HepG2 (cell line): ENCODE measurements around the gene NIN. TPM values are rescaled to one million over a fixed set of nuclear protein-coding genes. Genes with fewer than 3 reads are reported as not detected.

Source experiments
- ERF ChIP-seq: IDR thresholded peaks from 2 replicates; pipeline ENCODE4 v1.6.1; 2018; ENCODE audit warnings: missing biosample characterization, missing genetic modification reagents
- FOSL1 ChIP-seq: sonication (generic); formaldehyde crosslinking; IDR thresholded peaks from 2 replicates; pipeline ENCODE4 v1.9.0; 2021; ENCODE audit warnings: missing genetic modification reagents, borderline replicate concordance
- HDAC1 ChIP-seq: sonication (generic); formaldehyde crosslinking; IDR thresholded peaks from 2 replicates; pipeline ENCODE4 v1.5.1; 2020; ENCODE audit warnings: mild to moderate bottlenecking, missing genetic modification reagents
- NFE2L1 ChIP-seq: sonication (generic); formaldehyde crosslinking; IDR thresholded peaks from 2 replicates; pipeline ENCODE4 v1.4.0; 2020; ENCODE audit warnings: missing genetic modification reagents, mild to moderate bottlenecking, borderline replicate concordance
- RBM22 ChIP-seq: fragments of 200-400 bp; formaldehyde crosslinking; optimal IDR thresholded peaks from 2 replicates; pipeline ENCODE3; 2017; ENCODE audit warnings: mild to moderate bottlenecking, low read length, moderate library complexity
- ZKSCAN1 ChIP-seq: fragments of 150-350 bp; IDR thresholded peaks from 2 replicates; pipeline ENCODE4 v1.6.1; 2014; ENCODE audit warnings: low read length
- ZNF136 ChIP-seq: sonication (generic); formaldehyde crosslinking; IDR thresholded peaks from 2 replicates; pipeline ENCODE4 v1.8.1; 2022; ENCODE audit warnings: low read depth, mild to moderate bottlenecking, moderate library complexity, missing genetic modification reagents
- ZNF232 ChIP-seq: sonication (generic); formaldehyde crosslinking; IDR thresholded peaks from 2 replicates; pipeline ENCODE4 v1.4.0; 2020; ENCODE audit warnings: missing genetic modification reagents, borderline replicate concordance
- ZNF253 ChIP-seq: sonication (generic); formaldehyde crosslinking; IDR thresholded peaks from 2 replicates; pipeline ENCODE4 v1.8.0; 2022; ENCODE audit warnings: mild to moderate bottlenecking, missing genetic modification reagents, borderline replicate concordance
- ZNF337 ChIP-seq: sonication (generic); formaldehyde crosslinking; IDR thresholded peaks from 2 replicates; pipeline ENCODE4 v1.5.1; 2020; ENCODE audit warnings: missing genetic modification reagents, low read depth, mild to moderate bottlenecking, borderline replicate concordance
- ZNF34 ChIP-seq: sonication (generic); formaldehyde crosslinking; IDR thresholded peaks from 2 replicates; pipeline ENCODE4 v1.4.0; 2020; ENCODE audit warnings: mild to moderate bottlenecking, missing genetic modification reagents, borderline replicate concordance
- ZNF350 ChIP-seq: sonication (generic); formaldehyde crosslinking; IDR thresholded peaks from 2 replicates; pipeline ENCODE4 v1.4.0; 2020; ENCODE audit warnings: mild to moderate bottlenecking, low read depth, missing genetic modification reagents, borderline replicate concordance
- ZNF746 ChIP-seq: sonication (generic); formaldehyde crosslinking; IDR thresholded peaks from 2 replicates; pipeline ENCODE4 v1.8.0; 2022; ENCODE audit warnings: mild to moderate bottlenecking, missing genetic modification reagents
- polyA plus RNA-seq, 8 experiments: library from polyadenylated mRNA; depleted of rRNA in 3 of 8; stranded (reverse) in 7 of 8; unstranded in 1 of 8; fragments of >200 nt; fragmentation: Illumina TruSeq in 4 of 8; extraction: Trizol in 4 of 8; gene quantifications; 2 replicates each; pipeline versions ENCODE4 v1.2.1 to v1.2.3, GENCODE V29; 2011 to 2016; ENCODE audit warnings: low read depth in 4 of 8, missing spikeins in 1 of 8, mixed read lengths in 1 of 8; ENCODE audit not compliant: insufficient read depth in 1 of 8
- total RNA-seq, 5 experiments: library from RNA; depleted of rRNA; stranded (reverse); fragments of >200 nt; fragmentation: Illumina TruSeq; extraction: Trizol; gene quantifications; 2 replicates each; pipeline ENCODE4 v1.2.3, GENCODE V29; 2016; ENCODE audit warnings: low read depth in 1 of 5
- TF ChIP-seq, protein P1 (sequence below): sonication (generic); formaldehyde crosslinking; IDR thresholded peaks from 2 replicates; pipeline ENCODE4 v1.5.0; 2020; ENCODE audit warnings: mild to moderate bottlenecking, missing genetic modification reagents
- TF ChIP-seq, protein P2 (sequence below): sonication (generic); formaldehyde crosslinking; IDR thresholded peaks from 2 replicates; pipeline ENCODE4 v1.4.0; 2020; ENCODE audit warnings: mild to moderate bottlenecking, missing genetic modification reagents
- TF ChIP-seq, protein P3 (sequence below): sonication (generic); formaldehyde crosslinking; IDR thresholded peaks from 2 replicates; pipeline ENCODE4 v1.4.0; 2020; ENCODE audit warnings: missing genetic modification reagents
- TF ChIP-seq, protein P4 (sequence below): sonication (generic); formaldehyde crosslinking; IDR thresholded peaks from 2 replicates; pipeline ENCODE4 v1.8.0; 2022; ENCODE audit warnings: missing genetic modification reagents, mild to moderate bottlenecking, moderate library complexity, borderline replicate concordance
- TF ChIP-seq, protein P5 (sequence below): sonication (generic); formaldehyde crosslinking; conservative IDR thresholded peaks from 2 replicates; pipeline ENCODE4 v1.8.0; 2022; ENCODE audit warnings: low read depth, missing genetic modification reagents

NIN gene
- total and polyA plus RNA-seq, 2 of the 13 experiments (the other 11 are each of a cell fraction or from before 2014, with no cell fraction given): 2.8 to 9.7 TPM

DNA sequence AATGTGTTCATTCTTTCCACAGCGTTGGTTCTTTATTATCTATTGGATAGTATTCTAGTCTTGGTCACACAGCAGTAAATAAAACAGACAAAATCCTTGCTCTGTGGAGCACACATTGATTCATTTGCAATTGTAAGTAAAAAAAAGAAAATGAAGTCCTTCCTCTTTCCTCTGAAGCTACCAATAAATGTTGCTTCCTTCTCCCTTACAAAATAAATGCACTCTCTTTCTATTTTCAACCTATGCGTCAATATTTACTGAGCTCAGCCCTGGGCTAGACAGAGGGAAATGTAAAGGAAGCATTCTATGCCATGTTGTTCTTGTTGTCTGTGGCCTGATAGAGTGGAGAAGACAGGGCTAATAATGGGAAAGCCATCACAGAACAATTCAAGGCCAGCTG, 43.8 kb upstream of the NIN start (continued):
- TF ChIP-seq, protein P1, sequence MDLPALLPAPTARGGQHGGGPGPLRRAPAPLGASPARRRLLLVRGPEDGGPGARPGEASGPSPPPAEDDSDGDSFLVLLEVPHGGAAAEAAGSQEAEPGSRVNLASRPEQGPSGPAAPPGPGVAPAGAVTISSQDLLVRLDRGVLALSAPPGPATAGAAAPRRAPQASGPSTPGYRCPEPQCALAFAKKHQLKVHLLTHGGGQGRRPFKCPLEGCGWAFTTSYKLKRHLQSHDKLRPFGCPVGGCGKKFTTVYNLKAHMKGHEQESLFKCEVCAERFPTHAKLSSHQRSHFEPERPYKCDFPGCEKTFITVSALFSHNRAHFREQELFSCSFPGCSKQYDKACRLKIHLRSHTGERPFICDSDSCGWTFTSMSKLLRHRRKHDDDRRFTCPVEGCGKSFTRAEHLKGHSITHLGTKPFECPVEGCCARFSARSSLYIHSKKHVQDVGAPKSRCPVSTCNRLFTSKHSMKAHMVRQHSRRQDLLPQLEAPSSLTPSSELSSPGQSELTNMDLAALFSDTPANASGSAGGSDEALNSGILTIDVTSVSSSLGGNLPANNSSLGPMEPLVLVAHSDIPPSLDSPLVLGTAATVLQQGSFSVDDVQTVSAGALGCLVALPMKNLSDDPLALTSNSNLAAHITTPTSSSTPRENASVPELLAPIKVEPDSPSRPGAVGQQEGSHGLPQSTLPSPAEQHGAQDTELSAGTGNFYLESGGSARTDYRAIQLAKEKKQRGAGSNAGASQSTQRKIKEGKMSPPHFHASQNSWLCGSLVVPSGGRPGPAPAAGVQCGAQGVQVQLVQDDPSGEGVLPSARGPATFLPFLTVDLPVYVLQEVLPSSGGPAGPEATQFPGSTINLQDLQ (CRISPR knock-in tag): no peak
- TF ChIP-seq RBM22 (no peak), ZNF253 (CRISPR knock-in tag) (no peak), HDAC1 (no peak), ZNF232 (CRISPR knock-in tag) (no peak), ZKSCAN1 (no peak), ZNF34 (CRISPR knock-in tag) (no peak), ZNF746 (CRISPR knock-in tag) (no peak), FOSL1 (CRISPR knock-in tag) (no peak), ZNF337 (CRISPR knock-in tag) (no peak), ZNF136 (no peak), ZNF350 (CRISPR knock-in tag) (no peak), NFE2L1 (no peak), ERF (no peak)
- TF ChIP-seq, protein P2, sequence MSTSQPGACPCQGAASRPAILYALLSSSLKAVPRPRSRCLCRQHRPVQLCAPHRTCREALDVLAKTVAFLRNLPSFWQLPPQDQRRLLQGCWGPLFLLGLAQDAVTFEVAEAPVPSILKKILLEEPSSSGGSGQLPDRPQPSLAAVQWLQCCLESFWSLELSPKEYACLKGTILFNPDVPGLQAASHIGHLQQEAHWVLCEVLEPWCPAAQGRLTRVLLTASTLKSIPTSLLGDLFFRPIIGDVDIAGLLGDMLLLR (CRISPR knock-in tag): no peak
- TF ChIP-seq, protein P3, sequence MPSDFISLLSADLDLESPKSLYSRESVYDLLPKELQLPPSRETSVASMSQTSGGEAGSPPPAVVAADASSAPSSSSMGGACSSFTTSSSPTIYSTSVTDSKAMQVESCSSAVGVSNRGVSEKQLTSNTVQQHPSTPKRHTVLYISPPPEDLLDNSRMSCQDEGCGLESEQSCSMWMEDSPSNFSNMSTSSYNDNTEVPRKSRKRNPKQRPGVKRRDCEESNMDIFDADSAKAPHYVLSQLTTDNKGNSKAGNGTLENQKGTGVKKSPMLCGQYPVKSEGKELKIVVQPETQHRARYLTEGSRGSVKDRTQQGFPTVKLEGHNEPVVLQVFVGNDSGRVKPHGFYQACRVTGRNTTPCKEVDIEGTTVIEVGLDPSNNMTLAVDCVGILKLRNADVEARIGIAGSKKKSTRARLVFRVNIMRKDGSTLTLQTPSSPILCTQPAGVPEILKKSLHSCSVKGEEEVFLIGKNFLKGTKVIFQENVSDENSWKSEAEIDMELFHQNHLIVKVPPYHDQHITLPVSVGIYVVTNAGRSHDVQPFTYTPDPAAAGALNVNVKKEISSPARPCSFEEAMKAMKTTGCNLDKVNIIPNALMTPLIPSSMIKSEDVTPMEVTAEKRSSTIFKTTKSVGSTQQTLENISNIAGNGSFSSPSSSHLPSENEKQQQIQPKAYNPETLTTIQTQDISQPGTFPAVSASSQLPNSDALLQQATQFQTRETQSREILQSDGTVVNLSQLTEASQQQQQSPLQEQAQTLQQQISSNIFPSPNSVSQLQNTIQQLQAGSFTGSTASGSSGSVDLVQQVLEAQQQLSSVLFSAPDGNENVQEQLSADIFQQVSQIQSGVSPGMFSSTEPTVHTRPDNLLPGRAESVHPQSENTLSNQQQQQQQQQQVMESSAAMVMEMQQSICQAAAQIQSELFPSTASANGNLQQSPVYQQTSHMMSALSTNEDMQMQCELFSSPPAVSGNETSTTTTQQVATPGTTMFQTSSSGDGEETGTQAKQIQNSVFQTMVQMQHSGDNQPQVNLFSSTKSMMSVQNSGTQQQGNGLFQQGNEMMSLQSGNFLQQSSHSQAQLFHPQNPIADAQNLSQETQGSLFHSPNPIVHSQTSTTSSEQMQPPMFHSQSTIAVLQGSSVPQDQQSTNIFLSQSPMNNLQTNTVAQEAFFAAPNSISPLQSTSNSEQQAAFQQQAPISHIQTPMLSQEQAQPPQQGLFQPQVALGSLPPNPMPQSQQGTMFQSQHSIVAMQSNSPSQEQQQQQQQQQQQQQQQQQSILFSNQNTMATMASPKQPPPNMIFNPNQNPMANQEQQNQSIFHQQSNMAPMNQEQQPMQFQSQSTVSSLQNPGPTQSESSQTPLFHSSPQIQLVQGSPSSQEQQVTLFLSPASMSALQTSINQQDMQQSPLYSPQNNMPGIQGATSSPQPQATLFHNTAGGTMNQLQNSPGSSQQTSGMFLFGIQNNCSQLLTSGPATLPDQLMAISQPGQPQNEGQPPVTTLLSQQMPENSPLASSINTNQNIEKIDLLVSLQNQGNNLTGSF (CRISPR knock-in tag): no peak
- TF ChIP-seq, protein P4, sequence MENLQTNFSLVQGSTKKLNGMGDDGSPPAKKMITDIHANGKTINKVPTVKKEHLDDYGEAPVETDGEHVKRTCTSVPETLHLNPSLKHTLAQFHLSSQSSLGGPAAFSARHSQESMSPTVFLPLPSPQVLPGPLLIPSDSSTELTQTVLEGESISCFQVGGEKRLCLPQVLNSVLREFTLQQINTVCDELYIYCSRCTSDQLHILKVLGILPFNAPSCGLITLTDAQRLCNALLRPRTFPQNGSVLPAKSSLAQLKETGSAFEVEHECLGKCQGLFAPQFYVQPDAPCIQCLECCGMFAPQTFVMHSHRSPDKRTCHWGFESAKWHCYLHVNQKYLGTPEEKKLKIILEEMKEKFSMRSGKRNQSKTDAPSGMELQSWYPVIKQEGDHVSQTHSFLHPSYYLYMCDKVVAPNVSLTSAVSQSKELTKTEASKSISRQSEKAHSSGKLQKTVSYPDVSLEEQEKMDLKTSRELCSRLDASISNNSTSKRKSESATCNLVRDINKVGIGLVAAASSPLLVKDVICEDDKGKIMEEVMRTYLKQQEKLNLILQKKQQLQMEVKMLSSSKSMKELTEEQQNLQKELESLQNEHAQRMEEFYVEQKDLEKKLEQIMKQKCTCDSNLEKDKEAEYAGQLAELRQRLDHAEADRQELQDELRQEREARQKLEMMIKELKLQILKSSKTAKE (CRISPR knock-in tag): peak; percentile 79; the same call in 1 of the 2 replicates
- TF ChIP-seq, protein P5, sequence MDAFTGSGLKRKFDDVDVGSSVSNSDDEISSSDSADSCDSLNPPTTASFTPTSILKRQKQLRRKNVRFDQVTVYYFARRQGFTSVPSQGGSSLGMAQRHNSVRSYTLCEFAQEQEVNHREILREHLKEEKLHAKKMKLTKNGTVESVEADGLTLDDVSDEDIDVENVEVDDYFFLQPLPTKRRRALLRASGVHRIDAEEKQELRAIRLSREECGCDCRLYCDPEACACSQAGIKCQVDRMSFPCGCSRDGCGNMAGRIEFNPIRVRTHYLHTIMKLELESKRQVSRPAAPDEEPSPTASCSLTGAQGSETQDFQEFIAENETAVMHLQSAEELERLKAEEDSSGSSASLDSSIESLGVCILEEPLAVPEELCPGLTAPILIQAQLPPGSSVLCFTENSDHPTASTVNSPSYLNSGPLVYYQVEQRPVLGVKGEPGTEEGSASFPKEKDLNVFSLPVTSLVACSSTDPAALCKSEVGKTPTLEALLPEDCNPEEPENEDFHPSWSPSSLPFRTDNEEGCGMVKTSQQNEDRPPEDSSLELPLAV (CRISPR knock-in tag): no peak
